CD8-positive, alpha-beta memory T cell (primary cell): ENCODE data around the gene LILRB5. TPM values are rescaled to one million over a fixed set of nuclear protein-coding genes. Genes with fewer than 3 reads are reported as not detected.

Experiments used
- CTCF ChIA-PET: fragments of 350-600 bp; sonication (Branson Sonifier 250); formaldehyde crosslinking; loops from one replicate; lab custom pipeline; 2021; ENCODE audit warnings: antibody characterized with exemption; lab: Charles Lee
- POLR2A ChIA-PET: fragments of 350-600 bp; sonication (Branson Sonifier 250); formaldehyde crosslinking; loops from one replicate; lab custom pipeline; 2021; ENCODE audit warnings: antibody characterized with exemption; lab: Charles Lee
- DNase-seq, 5 donors: peaks; one replicate each; pipeline versions ENCODE4 v3.0.0 to v3.0.0-alpha.2; 2020 to 2022; ENCODE audit warnings: mixed read lengths in 1 of 5
- H3K27ac ChIP-seq: one replicate; pipeline ENCODE4 v1.7.0; 2013; ENCODE audit warnings: low read depth, mild to moderate bottlenecking, low read length, moderate library complexity
- H3K27me3 ChIP-seq: 2 replicates; pipeline ENCODE4 v1.7.0; 2013; ENCODE audit warnings: low read length, mild to moderate bottlenecking; ENCODE audit not compliant: insufficient read depth, poor library complexity, severe bottlenecking
- H3K36me3 ChIP-seq: 2 replicates; pipeline ENCODE4 v1.7.0; 2013; ENCODE audit warnings: mild to moderate bottlenecking, low read length, moderate library complexity; ENCODE audit not compliant: insufficient read depth
- H3K4me1 ChIP-seq: 2 replicates; pipeline ENCODE4 v1.7.0; 2013; ENCODE audit warnings: mild to moderate bottlenecking, low read length, moderate library complexity; ENCODE audit not compliant: insufficient read depth
- H3K4me3 ChIP-seq: 2 replicates; pipeline ENCODE4 v1.7.0; 2013; ENCODE audit warnings: mild to moderate bottlenecking, low read length
- H3K9me3 ChIP-seq: 2 replicates; pipeline ENCODE4 v1.7.0; 2013; ENCODE audit warnings: mild to moderate bottlenecking, low read length
- H3K27ac Mint-ChIP-seq, 8 donors: one replicate each; pipeline ENCODE4 v1.8.0; 2020 to 2021; ENCODE audit warnings: mixed read lengths in 8 of 8, mild to moderate bottlenecking in 6 of 8, inconsistent platforms in 3 of 8, moderate library complexity in 3 of 8
- H3K27me3 Mint-ChIP-seq, 2 donors: one replicate each; pipeline ENCODE4 v1.8.0; 2020 to 2021; ENCODE audit warnings: mixed read lengths in 2 of 2, mild to moderate bottlenecking in 1 of 2, moderate library complexity in 1 of 2
- H3K36me3 Mint-ChIP-seq, 3 donors: one replicate each; pipeline ENCODE4 v1.8.0; 2020 to 2021; ENCODE audit warnings: mixed read lengths in 3 of 3, inconsistent platforms in 1 of 3, mild to moderate bottlenecking in 1 of 3
- H3K4me1 Mint-ChIP-seq, 3 donors: one replicate each; pipeline ENCODE4 v1.8.0; 2020 to 2021; ENCODE audit warnings: mixed read lengths in 3 of 3, inconsistent platforms in 1 of 3, mild to moderate bottlenecking in 1 of 3
- H3K4me3 Mint-ChIP-seq, 7 donors: one replicate each; pipeline ENCODE4 v1.8.0; 2020 to 2021; ENCODE audit warnings: mixed read lengths in 7 of 7, mild to moderate bottlenecking in 6 of 7, moderate library complexity in 4 of 7, inconsistent platforms in 2 of 7
- H3K9me3 Mint-ChIP-seq, 5 donors: one replicate each; pipeline ENCODE4 v1.8.0; 2020 to 2022; ENCODE audit warnings: mixed read lengths in 5 of 5, mild to moderate bottlenecking in 3 of 5, moderate library complexity in 2 of 5, inconsistent platforms in 1 of 5
- polyA plus RNA-seq: library from polyadenylated mRNA; unstranded; fragments of 300-500 nt; fragmentation: Illumina TruSeq; gene quantifications from one replicate; pipeline ENCODE4 v1.2.3, GENCODE V29; 2021
- total RNA-seq, 2 experiments: library from RNA; stranded (reverse); gene quantifications; one replicate each; pipeline ENCODE4 v1.2.3, GENCODE V29; 2021

The LILRB5 gene
- total and polyA plus RNA-seq, 3 experiments from 2014 or later: 0.42 to 0.44 TPM; not detected in 1

- H3K4me3 Mint-ChIP-seq: peak overlapping the region in 1 of 7 donors; percentile 36
Observed at GRCh38 chr19:54206831-54207177, 50.3 kb downstream of the LILRB5 start.

GRCh38 chr19:54206030-54206830 lies 50.8 kb downstream of the LILRB5 start:
- POLR2A ChIA-PET: no interaction called here

More at GRCh38 chr19:54206831-54207177, 50.3 kb downstream of the LILRB5 start:
- no peaks in the 10 kb centered on the region for H3K9me3 ChIP-seq
- no peak for DNase-seq
- no peak overlapping the region for H3K27ac ChIP-seq
- H3K4me1 Mint-ChIP-seq: peaks cover 72 to 97% (median 84%) of the 10 kb centered on the region in 3 donors
- H3K27me3 Mint-ChIP-seq: no peaks in the 10 kb centered on the region
- peaks cover 0 to 71% (median 15%) of the 10 kb centered on the region in 3 donors for H3K36me3 Mint-ChIP-seq
- POLR2A ChIA-PET: no interaction called here
- CTCF ChIA-PET: interaction anchor here (1.2 to 2.1 kb wide), 2 partner anchors 15 to 18 kb away, joined by 4 to 5 read pairs; partner anchors contain the start of gene MBOAT7
- no peaks in the 10 kb centered on the region for H3K9me3 Mint-ChIP-seq
- H3K36me3 ChIP-seq: peaks cover 56% of the 10 kb centered on the region
- H3K4me1 ChIP-seq: peaks cover 94% of the 10 kb centered on the region
- H3K27me3 ChIP-seq: no peaks in the 10 kb centered on the region
- H3K4me3 ChIP-seq: no peak overlapping the region
- peak overlapping the region in 3 of 8 donors; percentile 8 to 73 (median 12) for H3K27ac Mint-ChIP-seq

GRCh38 chr19:54204767-54205468 lies 52.2 kb downstream of the LILRB5 start:
- H3K4me3 Mint-ChIP-seq: peak overlapping the region in 4 of 7 donors; percentile 1 to 100 (median 72)

More at GRCh38 chr19:54206030-54206830, 50.8 kb downstream of the LILRB5 start:
- Histone ChIP-seq H3K27ac (no peak overlapping the region), H3K27me3 (no peaks in the 10 kb centered on the region), H3K36me3 (peaks cover 56% of the 10 kb centered on the region), H3K4me3 (no peak overlapping the region), H3K4me1 (peaks cover 97% of the 10 kb centered on the region), H3K9me3 (no peaks in the 10 kb centered on the region)
- Mint-ChIP-seq H3K27ac (peak overlapping the region in 5 of 8 donors; percentile 50 to 95 (median 54)), H3K4me1 (peaks cover 74 to 100% (median 87%) of the 10 kb centered on the region in 3 donors), H3K27me3 (no peaks in the 10 kb centered on the region), H3K36me3 (peaks cover 0 to 76% (median 17%) of the 10 kb centered on the region in 3 donors), H3K4me3 (peak overlapping the region in 1 of 7 donors; percentile 36), H3K9me3 (no peaks in the 10 kb centered on the region)
- DNase-seq: no peak
- CTCF ChIA-PET: interaction anchor here (1.2 to 2.1 kb wide), 2 partner anchors 14 to 17 kb away, joined by 4 to 5 read pairs; partner anchors contain the start of gene MBOAT7

DNA sequence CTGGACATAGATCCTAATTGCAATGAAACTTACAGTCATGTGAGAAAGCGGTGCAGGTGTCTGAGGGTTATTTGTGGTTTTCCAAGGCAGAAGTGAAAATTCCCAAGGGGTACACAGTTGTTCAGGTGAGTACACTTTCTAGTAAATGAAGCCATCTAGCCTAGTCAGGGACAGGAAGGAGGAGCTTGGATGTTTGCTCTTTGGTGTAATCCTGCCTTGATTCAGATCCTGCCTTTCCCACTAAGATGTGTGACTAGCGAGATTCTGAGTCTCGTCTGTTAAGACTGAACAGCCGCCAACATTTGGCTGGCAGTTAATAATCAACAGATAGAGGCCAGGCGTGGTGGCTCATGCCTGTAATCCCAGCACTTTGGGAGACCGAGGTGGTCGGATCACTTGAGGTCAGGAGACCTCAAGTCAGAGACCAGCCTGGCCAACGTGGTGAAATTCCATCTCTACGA lies 53.9 kb downstream of the LILRB5 start:
- H3K9me3 Mint-ChIP-seq: no peaks in the 10 kb centered on the region
- peaks cover 60 to 84% (median 66%) of the 10 kb centered on the region in 3 donors for H3K4me1 Mint-ChIP-seq
- H3K36me3 Mint-ChIP-seq: peaks cover 0 to 74% (median 12%) of the 10 kb centered on the region in 3 donors
- H3K27me3 Mint-ChIP-seq: peaks cover 0 to 4% of the 10 kb centered on the region in 2 donors
- DNase-seq: no peak
- peaks cover 75% of the 10 kb centered on the region for H3K4me1 ChIP-seq
- no peaks in the 10 kb centered on the region for H3K9me3 ChIP-seq
- ChIA-PET CTCF (interaction anchor here (1.2 kb wide), 1 partner anchor 8 kb away, joined by 3 read pairs; no protein-coding TSS in a partner anchor), POLR2A (no interaction called here)
- peak overlapping the region; percentile 34 to 100 (median 99) for H3K4me3 Mint-ChIP-seq
- H3K36me3 ChIP-seq: peaks cover 54% of the 10 kb centered on the region
- H3K27ac ChIP-seq: peak overlapping the region; percentile 57
- H3K4me3 ChIP-seq: no peak overlapping the region
- no peaks in the 10 kb centered on the region for H3K27me3 ChIP-seq
- H3K27ac Mint-ChIP-seq: peak overlapping the region in 7 of 8 donors; percentile 55 to 100 (median 95)

More at GRCh38 chr19:54204767-54205468, 52.2 kb downstream of the LILRB5 start:
- Mint-ChIP-seq H3K27me3 (peaks cover 0 to 4% of the 10 kb centered on the region in 2 donors), H3K27ac (peak overlapping the region in 4 of 8 donors; percentile 42 to 95 (median 70)), H3K9me3 (no peaks in the 10 kb centered on the region), H3K36me3 (peaks cover 0 to 83% (median 17%) of the 10 kb centered on the region in 3 donors), H3K4me1 (peaks cover 69 to 96% (median 81%) of the 10 kb centered on the region in 3 donors)
- POLR2A ChIA-PET: no interaction called here
- peaks cover 56% of the 10 kb centered on the region for H3K36me3 ChIP-seq
- H3K4me3 ChIP-seq: no peak overlapping the region
- CTCF ChIA-PET: interaction anchor here (0.9 kb wide), 1 partner anchor 28 kb away, joined by 3 read pairs; no protein-coding TSS in a partner anchor
- H3K9me3 ChIP-seq: no peaks in the 10 kb centered on the region
- no peaks in the 10 kb centered on the region for H3K27me3 ChIP-seq
- peak overlapping the region; percentile 21 for H3K27ac ChIP-seq
- H3K4me1 ChIP-seq: peaks cover 87% of the 10 kb centered on the region
- no peak for DNase-seq

DNA sequence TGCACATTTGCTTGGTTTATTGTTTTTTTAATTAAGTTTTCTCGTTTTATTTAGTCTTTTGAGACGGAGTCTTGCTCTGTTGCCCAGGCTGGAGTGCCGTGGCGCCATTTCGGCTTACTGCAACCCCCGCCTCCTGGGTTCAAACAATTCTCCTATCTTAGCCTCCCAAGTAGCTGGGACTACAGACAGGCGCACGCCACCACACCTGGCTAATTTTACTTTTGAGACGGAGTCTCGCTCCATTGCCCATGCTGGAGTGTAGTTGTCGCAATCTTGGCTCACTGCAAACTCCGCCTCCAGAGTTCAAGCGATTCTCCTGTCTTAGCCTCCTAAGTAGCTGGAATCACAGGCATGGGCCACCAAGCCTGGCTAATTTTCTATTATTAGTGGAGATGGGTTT lies 55.1 kb downstream of the LILRB5 start:
- Histone ChIP-seq H3K4me1 (peaks cover 64% of the 10 kb centered on the region), H3K27me3 (no peaks in the 10 kb centered on the region), H3K4me3 (peak overlapping the region; percentile 90), H3K27ac (peak overlapping the region; percentile 92), H3K36me3 (peaks cover 43% of the 10 kb centered on the region), H3K9me3 (no peaks in the 10 kb centered on the region)
- Mint-ChIP-seq H3K36me3 (peaks cover 0 to 62% (median 11%) of the 10 kb centered on the region in 3 donors), H3K4me3 (peak overlapping the region; percentile 93 to 100 (median 99)), H3K4me1 (peaks cover 54 to 72% (median 54%) of the 10 kb centered on the region in 3 donors), H3K27ac (peak overlapping the region; percentile 95 to 100 (median 99)), H3K27me3 (peaks cover 0 to 4% of the 10 kb centered on the region in 2 donors), H3K9me3 (no peaks in the 10 kb centered on the region)
- ChIA-PET CTCF (interaction anchor here (0.9 to 1.6 kb wide), 4 partner anchors 9 to 35 kb away, joined by 3 to 4 read pairs (median 3); partner anchors contain the start of gene TSEN34), POLR2A (no interaction called here)
- no peak for DNase-seq

GRCh38 chr19:54201172-54201701 lies 55.8 kb downstream of the LILRB5 start:
- peak in 1 of 5 donors; percentile 16 for DNase-seq
- ChIA-PET POLR2A (interaction anchor here (0.6 to 3.0 kb wide), 7 partner anchors 11 to 86 kb away, joined by 3 to 68 read pairs (median 6); partner anchors contain the start of genes LENG1, MBOAT7, PRPF31 and TFPT), CTCF (interaction anchor here (1.2 to 1.8 kb wide), 3 partner anchors 10 to 12 kb away, joined by 3 to 9 read pairs (median 4); partner anchors contain the start of genes MBOAT7 and TSEN34)
- Mint-ChIP-seq H3K9me3 (no peaks in the 10 kb centered on the region), H3K4me3 (peak overlapping the region; percentile 93 to 100 (median 99)), H3K27me3 (peaks cover 0 to 4% of the 10 kb centered on the region in 2 donors), H3K36me3 (peaks cover 0 to 57% (median 11%) of the 10 kb centered on the region in 3 donors), H3K27ac (peak overlapping the region; percentile 95 to 100 (median 99)), H3K4me1 (peaks cover 48 to 64% (median 50%) of the 10 kb centered on the region in 3 donors)
- Histone ChIP-seq H3K27ac (peak overlapping the region; percentile 92), H3K27me3 (no peaks in the 10 kb centered on the region), H3K4me1 (peaks cover 58% of the 10 kb centered on the region), H3K36me3 (peaks cover 35% of the 10 kb centered on the region), H3K9me3 (no peaks in the 10 kb centered on the region), H3K4me3 (peak overlapping the region; percentile 90)
